Ovary (tissue), 3 donors: ENCODE data around the gene TBX21.

Experiments used
- EP300 ChIP-seq: sonication (generic); formaldehyde crosslinking; IDR thresholded peaks from one replicate; pipeline ENCODE4 v1.6.1; 2017; ENCODE audit warnings: antibody characterized with exemption
- POLR2A ChIP-seq: fragments of 450-650 bp; IDR thresholded peaks from one replicate; pipeline ENCODE4 v1.6.1; 2017; ENCODE audit warnings: antibody characterized with exemption, mild to moderate bottlenecking, moderate library complexity
- TF ChIP-seq, protein P1 (sequence below), 3 donors: fragments of 450-650 bp in 2 of 3; fragments of 200-600 bp in 1 of 3; IDR thresholded peaks; one replicate each; pipeline versions ENCODE4 v1.5.1 to v1.8.0; 2016 to 2022; ENCODE audit warnings: antibody characterized with exemption in 3 of 3, mild to moderate bottlenecking in 1 of 3
- donor health status: DM: no; HTN: no; CAD: no.

GRCh38 chr17:47708312-47708863, 24.6 kb upstream of the TBX21 start:
- TF ChIP-seq, protein P1, sequence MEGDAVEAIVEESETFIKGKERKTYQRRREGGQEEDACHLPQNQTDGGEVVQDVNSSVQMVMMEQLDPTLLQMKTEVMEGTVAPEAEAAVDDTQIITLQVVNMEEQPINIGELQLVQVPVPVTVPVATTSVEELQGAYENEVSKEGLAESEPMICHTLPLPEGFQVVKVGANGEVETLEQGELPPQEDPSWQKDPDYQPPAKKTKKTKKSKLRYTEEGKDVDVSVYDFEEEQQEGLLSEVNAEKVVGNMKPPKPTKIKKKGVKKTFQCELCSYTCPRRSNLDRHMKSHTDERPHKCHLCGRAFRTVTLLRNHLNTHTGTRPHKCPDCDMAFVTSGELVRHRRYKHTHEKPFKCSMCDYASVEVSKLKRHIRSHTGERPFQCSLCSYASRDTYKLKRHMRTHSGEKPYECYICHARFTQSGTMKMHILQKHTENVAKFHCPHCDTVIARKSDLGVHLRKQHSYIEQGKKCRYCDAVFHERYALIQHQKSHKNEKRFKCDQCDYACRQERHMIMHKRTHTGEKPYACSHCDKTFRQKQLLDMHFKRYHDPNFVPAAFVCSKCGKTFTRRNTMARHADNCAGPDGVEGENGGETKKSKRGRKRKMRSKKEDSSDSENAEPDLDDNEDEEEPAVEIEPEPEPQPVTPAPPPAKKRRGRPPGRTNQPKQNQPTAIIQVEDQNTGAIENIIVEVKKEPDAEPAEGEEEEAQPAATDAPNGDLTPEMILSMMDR (IDR thresholded peaks at IDR 0.05), result no peak
- no peak for TF ChIP-seq POLR2A
- TF ChIP-seq EP300, result no peak
